K562 (cell line): ENCODE data around the gene CES1. TPM values are rescaled to one million over a fixed set of nuclear protein-coding genes. Genes with fewer than 3 reads are reported as not detected.

Experiments used
- ATAC-seq: fragments of 200-7000 bp; cut with Tn5 transposase; 3 replicates; pipeline ENCODE4 v1.9.1; 2020; ENCODE audit warnings: moderate library complexity
- BruUV-seq: library from RNA; stranded (reverse); fragments of 400-500 nt; replicated peaks from 2 replicates; lab custom pipeline; 2021; lab: Mats Ljungman, UMichigan
- CTCF ChIA-PET: fragments of 300-600 bp; formaldehyde crosslinking; extraction: SDS; loops from one replicate; lab custom pipeline; 2021; ENCODE audit warnings: low intra/inter-chr PET ratio; lab: Yijun Ruan, JAX
- POLR2A ChIA-PET: fragments of 300-600, 350-650 bp; sonication (Branson Sonifier 250); formaldehyde crosslinking; extraction: SDS; loops from one replicate; lab custom pipeline; 2021; ENCODE audit warnings: antibody characterized with exemption, inconsistent platforms; lab: Yijun Ruan, JAX
- DNase-seq, 4 experiments: peaks; one replicate each; pipeline versions ENCODE4 v3.0.0 to v3.0.0-alpha.2; 2011 to 2018; ENCODE audit warnings: low spot score in 3 of 4, mixed read lengths in 3 of 4; ENCODE audit errors: extremely low read depth in 1 of 4
- FAIRE-seq: peaks from 2 replicates; lab custom pipeline; 2011; peaks lifted over from hg19 to GRCh38; lab: Jason Lieb, UNC
- H2AFZ ChIP-seq: 2 replicates; pipeline ENCODE4 v1.6.0; 2011; ENCODE audit warnings: low read depth, low read length, control low read depth, inconsistent platforms
- H3K27ac ChIP-seq: fragments of 200-600 bp; 3 replicates; pipeline ENCODE4 v1.8.0; 2011; ENCODE audit warnings: low read depth, mild to moderate bottlenecking, control low read depth, inconsistent platforms, low read length, moderate library complexity, mixed read lengths; ENCODE audit errors: extremely low read depth
- H3K27me3 ChIP-seq, 2 experiments: fragments of 300-600 bp in 1 of 2; 2 replicates in 1 of 2; 3 replicates in 1 of 2; pipeline versions ENCODE4 v1.6.0 to v1.8.0; 2011; ENCODE audit warnings: inconsistent platforms in 2 of 2, low read length in 2 of 2, mild to moderate bottlenecking in 1 of 2, mixed read lengths in 1 of 2, moderate library complexity in 1 of 2; ENCODE audit not compliant: control insufficient read depth in 2 of 2, insufficient read depth in 2 of 2
- H3K36me3 ChIP-seq: fragments of 300-600 bp; 3 replicates; pipeline ENCODE4 v1.8.0; 2011; ENCODE audit warnings: mild to moderate bottlenecking, low read length, inconsistent platforms; ENCODE audit not compliant: control insufficient read depth, insufficient read depth
- H3K4me1 ChIP-seq, 2 experiments: fragments of 200-600 bp in 1 of 2; replicated peaks in 1 of 2; 2 replicates in 1 of 2; 3 replicates in 1 of 2; pipeline versions ENCODE4 v1.5.1 to v1.8.0; 2011; ENCODE audit warnings: inconsistent platforms in 2 of 2, low read length in 2 of 2, mild to moderate bottlenecking in 1 of 2, mixed read lengths in 1 of 2, moderate library complexity in 1 of 2; ENCODE audit not compliant: control insufficient read depth in 2 of 2, insufficient read depth in 2 of 2
- H3K4me2 ChIP-seq: 2 replicates; pipeline ENCODE4 v1.6.1; 2011; ENCODE audit warnings: low read length, control low read depth, inconsistent platforms, mixed read lengths; ENCODE audit not compliant: insufficient read depth
- H3K4me3 ChIP-seq: fragments of 200-600 bp; sonication (generic), shearing (Covaris generic); 2 replicates; pipeline ENCODE4 v1.5.1; 2016; ENCODE audit warnings: control low read depth, inconsistent platforms
- H3K79me2 ChIP-seq: fragments of 200-600 bp; 3 replicates; pipeline ENCODE4 v1.8.0; 2011; ENCODE audit warnings: low read length, inconsistent platforms; ENCODE audit not compliant: control insufficient read depth, insufficient read depth
- H3K9ac ChIP-seq, 2 experiments: 2 replicates each; pipeline versions ENCODE4 v1.6.0 to v1.6.1; 2011; ENCODE audit warnings: low read depth in 2 of 2, low read length in 2 of 2, control low read depth in 1 of 2, inconsistent platforms in 1 of 2, mild to moderate bottlenecking in 1 of 2, mixed read lengths in 1 of 2; ENCODE audit not compliant: insufficient read depth in 1 of 2
- H3K9me1 ChIP-seq: one replicate; pipeline ENCODE4 v1.6.0; 2011; ENCODE audit warnings: inconsistent platforms, mild to moderate bottlenecking, low read length, moderate library complexity; ENCODE audit not compliant: control insufficient read depth, insufficient read depth
- H3K9me3 ChIP-seq: replicated peaks from 2 replicates; pipeline ENCODE4 v1.5.1; 2011; ENCODE audit warnings: low read depth, low read length, inconsistent platforms; ENCODE audit not compliant: control insufficient read depth, insufficient read depth
- H4K20me1 ChIP-seq: replicated peaks from 2 replicates; pipeline ENCODE4 v1.6.1; 2011; ENCODE audit warnings: low read length, inconsistent platforms, mixed read lengths; ENCODE audit not compliant: control insufficient read depth, insufficient read depth
- BRF1 ChIP-seq: IDR thresholded peaks from 3 replicates; pipeline ENCODE4 v1.6.1; 2011; ENCODE audit warnings: borderline replicate concordance, mild to moderate bottlenecking; ENCODE audit not compliant: insufficient read length; ENCODE audit errors: extremely low read depth
- HSF4 ChIP-seq: fragments of 250-450 bp; sonication (Bioruptor Pico); IDR thresholded peaks from 2 replicates; pipeline ENCODE4 v2.1.2; 2022; ENCODE audit warnings: mild to moderate bottlenecking, moderate library complexity, borderline replicate concordance
- MAZ ChIP-seq, 2 experiments: fragments of 450-650 bp in 1 of 2; sonication (generic) in 1 of 2; formaldehyde crosslinking; IDR thresholded peaks in 1 of 2; conservative IDR thresholded peaks in 1 of 2; 2 replicates each; pipeline versions ENCODE4 v1.4.0 to v1.5.0; 2020; ENCODE audit warnings: mild to moderate bottlenecking in 1 of 2, missing genetic modification reagents in 1 of 2
- MECOM ChIP-seq: fragments of 250-450 bp; sonication (Bioruptor Pico); IDR thresholded peaks from 2 replicates; pipeline ENCODE4 v1.8.0; 2022; ENCODE audit warnings: inconsistent platforms
- MTA1 ChIP-seq: fragments of 450-650 bp; IDR thresholded peaks from 2 replicates; pipeline ENCODE4 v1.6.1; 2017; ENCODE audit warnings: borderline replicate concordance
- NFRKB ChIP-seq: fragments of 450-650 bp; IDR thresholded peaks from 2 replicates; pipeline ENCODE4 v1.6.1; 2016; ENCODE audit warnings: low read depth
- NR4A1 ChIP-seq, 2 experiments: fragments of 250-450 bp in 1 of 2; fragments of 450-650 bp in 1 of 2; sonication (Bioruptor Pico) in 1 of 2; IDR thresholded peaks; 2 replicates each; pipeline versions ENCODE4 v1.4.0 to v1.6.1; 2016 to 2020; ENCODE audit warnings: mild to moderate bottlenecking in 2 of 2, missing compliant biosample characterization in 1 of 2, missing genetic modification characterization in 1 of 2, moderate library complexity in 1 of 2
- RBM15 ChIP-seq: fragments of 200-400 bp; formaldehyde crosslinking; IDR thresholded peaks from 2 replicates; pipeline ENCODE4 v1.6.1; 2018; ENCODE audit warnings: mild to moderate bottlenecking, low read length, moderate library complexity; ENCODE audit not compliant: insufficient read depth
- RBM17 ChIP-seq: fragments of 200-400 bp; formaldehyde crosslinking; IDR thresholded peaks from 2 replicates; pipeline ENCODE4 v1.6.1; 2017; ENCODE audit warnings: low read depth, mild to moderate bottlenecking, low read length, borderline replicate concordance
- SMARCC2 ChIP-seq: fragments of 450-650 bp; IDR thresholded peaks from 2 replicates; pipeline ENCODE4 v1.6.1; 2017; ENCODE audit warnings: antibody characterized with exemption, moderate library complexity, mild to moderate bottlenecking, low read depth
- SMARCE1 ChIP-seq: fragments of 450-650 bp; IDR thresholded peaks from 2 replicates; pipeline ENCODE4 v1.7.1; 2016; ENCODE audit warnings: mild to moderate bottlenecking
- YBX1 ChIP-seq: fragments of 450-650 bp; IDR thresholded peaks from 2 replicates; pipeline ENCODE4 v1.7.1; 2016; ENCODE audit warnings: mild to moderate bottlenecking
- ZNF445 ChIP-seq: fragments of 250-450 bp; sonication (Bioruptor Pico); IDR thresholded peaks from 2 replicates; pipeline ENCODE4 v1.4.0; 2020; ENCODE audit warnings: low read depth, mild to moderate bottlenecking, moderate library complexity
- ZNF551 ChIP-seq: fragments of 250-450 bp; sonication (Bioruptor Pico); IDR thresholded peaks from 2 replicates; pipeline ENCODE4 v1.5.0; 2021; ENCODE audit warnings: mild to moderate bottlenecking, moderate library complexity
- WGBS: fragments of 100-300 bp; shearing (Covaris generic); methylation state at CpG from one replicate; pipeline ENCODE4 v1.1.6; 2016; ENCODE audit warnings: low coverage, mixed read lengths; ENCODE audit not compliant: insufficient coverage; ENCODE audit errors: missing lambda C conversion rate; 5-methylcytosine and 5-hydroxymethylcytosine counted together
- in situ Hi-C: fragments of 300-500 bp; cut with MboI; formaldehyde crosslinking; loops from 4 replicates; pipeline ENCODE4 v1.15.0; 2018; ENCODE audit warnings: inconsistent platforms, mixed read lengths
- intact Hi-C: fragments of 100-400 bp; cut with micrococcal nuclease; formaldehyde crosslinking; loops from 2 replicates; pipeline ENCODE4 v1.14.2; 2022
- polyA plus RNA-seq, 8 experiments: library from polyadenylated mRNA; depleted of rRNA in 4 of 8; stranded (reverse) in 5 of 8; unstranded in 3 of 8; fragments of >200 nt; fragmentation: Nextera tagmentation in 2 of 8; fragmentation: Illumina TruSeq in 1 of 8; extraction: Ambion mirVana in 2 of 8; extraction: Trizol in 1 of 8; gene quantifications; 2 replicates each; pipeline versions ENCODE4 v1.2.1 to v1.2.3, GENCODE V29; 2011 to 2014; ENCODE audit warnings: inconsistent platforms in 1 of 8, missing spikeins in 1 of 8
- total RNA-seq, 7 experiments: library from RNA; depleted of rRNA in 6 of 7; stranded (reverse); fragments of >200 nt in 6 of 7; fragmentation: Illumina TruSeq in 2 of 7; extraction: Trizol in 2 of 7; gene quantifications; 2 replicates each; pipeline versions ENCODE4 v1.2.1 to v1.2.3, GENCODE V29; 2011 to 2021; ENCODE audit warnings: low replicate concordance in 1 of 7
- TF ChIP-seq, protein P1 (sequence below), 2 experiments: IDR thresholded peaks; 2 replicates each; pipeline ENCODE4 v1.6.1; 2011; ENCODE audit warnings: borderline replicate concordance in 1 of 2, control low read depth in 1 of 2, low read depth in 1 of 2, low read length in 1 of 2, mild to moderate bottlenecking in 1 of 2, mixed read lengths in 1 of 2, moderate library complexity in 1 of 2; ENCODE audit not compliant: insufficient read depth in 1 of 2, insufficient read length in 1 of 2, poor library complexity in 1 of 2, severe bottlenecking in 1 of 2; ENCODE audit errors: extremely low read depth in 1 of 2
- TF ChIP-seq, protein P2 (sequence below): sonication (generic); formaldehyde crosslinking; IDR thresholded peaks from 2 replicates; pipeline ENCODE4 v1.8.1; 2022; ENCODE audit warnings: missing genetic modification reagents
- TF ChIP-seq, protein P3 (sequence below): IDR thresholded peaks from 2 replicates; pipeline ENCODE4 v1.6.1; 2014; ENCODE audit warnings: antibody characterized with exemption
- TF ChIP-seq, protein P4 (sequence below), 2 experiments: fragments of 450-650 bp in 1 of 2; sonication (generic) in 1 of 2; formaldehyde crosslinking in 1 of 2; IDR thresholded peaks in 1 of 2; conservative IDR thresholded peaks in 1 of 2; 2 replicates each; pipeline versions ENCODE4 v1.6.1 to v1.8.1; 2016 to 2023; ENCODE audit warnings: mild to moderate bottlenecking in 2 of 2, moderate library complexity in 2 of 2, inconsistent platforms in 1 of 2, missing genetic modification reagents in 1 of 2

Gene CES1
- total and polyA plus RNA-seq, 9 of the 15 experiments (the other 6 are each of a cell fraction or from before 2014, with no cell fraction given): 0.10 to 1.2 (median 0.16) TPM; not detected in 3

DNA sequence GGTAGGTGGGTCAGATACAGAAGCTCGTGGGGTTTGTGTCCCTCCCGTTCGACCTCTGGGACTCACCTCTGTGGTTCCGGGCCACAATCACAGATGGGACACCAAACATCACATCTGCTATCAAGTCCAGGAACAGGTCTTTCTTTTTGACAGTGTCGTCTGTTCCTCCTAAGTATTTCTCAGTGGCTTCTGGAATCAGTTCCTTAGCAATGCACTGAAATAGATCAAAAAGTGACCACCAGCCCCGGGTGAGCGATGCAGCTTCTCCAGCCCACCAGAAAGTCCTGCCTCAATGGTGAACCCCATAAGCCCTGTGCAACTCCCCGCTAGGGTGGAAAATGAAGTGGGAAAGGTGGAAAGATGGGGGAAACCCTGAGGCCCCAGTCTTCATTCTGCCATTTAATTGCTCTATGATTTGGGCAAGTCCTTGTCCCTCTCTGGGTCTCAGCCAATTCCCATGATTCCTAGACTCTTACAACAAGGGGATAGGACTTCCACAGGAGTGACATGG lies 22.4 kb downstream of the CES1 start:
- Histone ChIP-seq H4K20me1 (no peaks in the 10 kb centered on the region), H3K36me3 (no peaks in the 10 kb centered on the region), H2AFZ (no peak overlapping the region), H3K9me3 (no peaks in the 10 kb centered on the region), H3K9ac (no peak overlapping the region), H3K27ac (no peak overlapping the region), H3K4me2 (no peak overlapping the region), H3K27me3 (peaks cover 0 to 9% of the 10 kb centered on the region in 2 experiments; a peak in 2 of 5 replicates), H3K9me1 (no peaks in the 10 kb centered on the region), H3K79me2 (no peaks in the 10 kb centered on the region), H3K4me3 (no peak overlapping the region), H3K4me1 (no peaks in the 10 kb centered on the region)
- WGBS: 1% methylated on average over 8 of the region's 8 CpGs
- intact Hi-C loops (no loop called here), in situ Hi-C loops (no loop called here)
- CTCF ChIA-PET: no interaction called here
- FAIRE-seq: no peak
- DNase-seq: no peak
- BruUV-seq: no TSS peak
- POLR2A ChIA-PET: interaction anchor here (0.7 kb wide), 1 partner anchor 704 kb away, joined by 3 read pairs; no protein-coding TSS in a partner anchor
- ATAC-seq: no peak
- TF ChIP-seq MTA1 (no peak), MECOM (no peak), BRF1 (no peak), ZNF551 (no peak), SMARCC2 (no peak), YBX1 (no peak), HSF4 (CRISPR knock-in tag) (no peak), RBM17 (no peak), NFRKB (no peak), MAZ (CRISPR knock-in tag; conservative IDR thresholded peaks at IDR 0.05 in 1 of 2, IDR thresholded peaks at IDR 0.05 in 1 of 2) (no peak), ZNF445 (CRISPR knock-in tag) (no peak), NR4A1 (CRISPR knock-in tag; IDR thresholded peaks at IDR 0.05) (no peak), NR4A1 (tag; IDR thresholded peaks at IDR 0.05) (no peak), RBM15 (no peak), SMARCE1 (no peak)
- TF ChIP-seq, protein P1, sequence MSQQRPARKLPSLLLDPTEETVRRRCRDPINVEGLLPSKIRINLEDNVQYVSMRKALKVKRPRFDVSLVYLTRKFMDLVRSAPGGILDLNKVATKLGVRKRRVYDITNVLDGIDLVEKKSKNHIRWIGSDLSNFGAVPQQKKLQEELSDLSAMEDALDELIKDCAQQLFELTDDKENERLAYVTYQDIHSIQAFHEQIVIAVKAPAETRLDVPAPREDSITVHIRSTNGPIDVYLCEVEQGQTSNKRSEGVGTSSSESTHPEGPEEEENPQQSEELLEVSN (IDR thresholded peaks at IDR 0.05; ENCODE audit: borderline replicate concordance in 1 of 2, extremely low read depth in 1 of 2, insufficient read depth in 1 of 2, insufficient read length in 1 of 2, low read depth in 1 of 2, low read length in 1 of 2, poor library complexity in 1 of 2, severe bottlenecking in 1 of 2): no peak
- TF ChIP-seq, protein P2, sequence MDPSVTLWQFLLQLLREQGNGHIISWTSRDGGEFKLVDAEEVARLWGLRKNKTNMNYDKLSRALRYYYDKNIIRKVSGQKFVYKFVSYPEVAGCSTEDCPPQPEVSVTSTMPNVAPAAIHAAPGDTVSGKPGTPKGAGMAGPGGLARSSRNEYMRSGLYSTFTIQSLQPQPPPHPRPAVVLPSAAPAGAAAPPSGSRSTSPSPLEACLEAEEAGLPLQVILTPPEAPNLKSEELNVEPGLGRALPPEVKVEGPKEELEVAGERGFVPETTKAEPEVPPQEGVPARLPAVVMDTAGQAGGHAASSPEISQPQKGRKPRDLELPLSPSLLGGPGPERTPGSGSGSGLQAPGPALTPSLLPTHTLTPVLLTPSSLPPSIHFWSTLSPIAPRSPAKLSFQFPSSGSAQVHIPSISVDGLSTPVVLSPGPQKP: no peak
- TF ChIP-seq, protein P3, sequence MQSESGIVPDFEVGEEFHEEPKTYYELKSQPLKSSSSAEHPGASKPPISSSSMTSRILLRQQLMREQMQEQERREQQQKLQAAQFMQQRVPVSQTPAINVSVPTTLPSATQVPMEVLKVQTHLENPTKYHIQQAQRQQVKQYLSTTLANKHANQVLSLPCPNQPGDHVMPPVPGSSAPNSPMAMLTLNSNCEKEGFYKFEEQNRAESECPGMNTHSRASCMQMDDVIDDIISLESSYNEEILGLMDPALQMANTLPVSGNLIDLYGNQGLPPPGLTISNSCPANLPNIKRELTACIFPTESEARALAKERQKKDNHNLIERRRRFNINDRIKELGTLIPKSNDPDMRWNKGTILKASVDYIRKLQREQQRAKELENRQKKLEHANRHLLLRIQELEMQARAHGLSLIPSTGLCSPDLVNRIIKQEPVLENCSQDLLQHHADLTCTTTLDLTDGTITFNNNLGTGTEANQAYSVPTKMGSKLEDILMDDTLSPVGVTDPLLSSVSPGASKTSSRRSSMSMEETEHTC: no peak
- TF ChIP-seq, protein P4, sequence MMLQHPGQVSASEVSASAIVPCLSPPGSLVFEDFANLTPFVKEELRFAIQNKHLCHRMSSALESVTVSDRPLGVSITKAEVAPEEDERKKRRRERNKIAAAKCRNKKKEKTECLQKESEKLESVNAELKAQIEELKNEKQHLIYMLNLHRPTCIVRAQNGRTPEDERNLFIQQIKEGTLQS (IDR thresholded peaks at IDR 0.05): no peak
- TF ChIP-seq, protein P4 (CRISPR knock-in tag; conservative IDR thresholded peaks at IDR 0.05): no peak
